NCI-H82 (cell line): ENCODE measurements around the gene MBD2.

Experiments used
- DNase-seq: peaks from one replicate; lab custom pipeline; 2025; lab: John Stamatoyannopoulos, UW

The MBD2 gene

GRCh38 chr18:54109131-54109683 is 115.3 kb downstream of the MBD2 start:
- no peak for DNase-seq

DNA sequence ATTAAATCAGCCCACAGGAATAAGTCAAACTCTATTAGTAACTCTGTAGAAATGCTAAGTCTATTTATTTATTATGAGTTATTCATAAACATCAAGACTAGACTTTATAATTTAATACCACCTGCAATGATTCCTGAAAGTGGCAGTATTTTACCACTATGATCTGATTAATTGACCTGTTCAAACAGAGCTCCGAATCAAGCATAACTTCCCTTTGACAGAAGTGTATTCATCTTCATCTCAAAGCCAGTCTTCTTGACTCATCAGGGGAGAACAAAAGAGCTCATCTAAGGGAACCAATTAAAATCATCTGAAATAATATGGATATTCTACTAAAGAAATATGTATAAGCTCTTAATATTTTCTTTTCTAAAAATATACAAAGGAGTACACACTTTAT is 122.3 kb downstream of the MBD2 start:
- no peak for DNase-seq
